CD4-positive, alpha-beta T cell treated with Interleukin-2 at 100 ng/mL for 4 hours (primary cell): ENCODE data around the gene MGMT.

Experiments
- DNase-seq: peaks from one replicate; pipeline ENCODE4 v3.0.0-alpha.2; 2020; ENCODE audit warnings: low spot score

MGMT gene

DNA sequence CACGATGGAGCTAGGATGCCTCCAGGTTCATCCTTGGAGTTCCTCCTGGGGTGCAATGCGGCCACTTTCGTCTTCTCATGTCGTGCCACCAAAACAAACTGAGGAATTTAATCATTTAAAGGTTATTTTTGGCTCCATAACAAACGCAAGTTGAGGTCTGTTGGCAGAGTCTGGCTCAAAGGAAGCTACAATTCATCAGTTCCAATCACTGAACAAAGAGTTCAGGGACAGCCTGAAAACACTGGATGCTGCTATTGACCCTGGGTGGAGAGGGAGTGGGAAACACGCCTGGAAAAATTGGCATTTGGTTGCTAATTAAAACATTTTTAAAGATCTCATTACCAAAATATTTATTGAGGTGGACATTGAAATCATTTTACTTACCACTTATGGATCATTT lies 11.4 kb upstream of the MGMT start:
- no peak for DNase-seq

DNA sequence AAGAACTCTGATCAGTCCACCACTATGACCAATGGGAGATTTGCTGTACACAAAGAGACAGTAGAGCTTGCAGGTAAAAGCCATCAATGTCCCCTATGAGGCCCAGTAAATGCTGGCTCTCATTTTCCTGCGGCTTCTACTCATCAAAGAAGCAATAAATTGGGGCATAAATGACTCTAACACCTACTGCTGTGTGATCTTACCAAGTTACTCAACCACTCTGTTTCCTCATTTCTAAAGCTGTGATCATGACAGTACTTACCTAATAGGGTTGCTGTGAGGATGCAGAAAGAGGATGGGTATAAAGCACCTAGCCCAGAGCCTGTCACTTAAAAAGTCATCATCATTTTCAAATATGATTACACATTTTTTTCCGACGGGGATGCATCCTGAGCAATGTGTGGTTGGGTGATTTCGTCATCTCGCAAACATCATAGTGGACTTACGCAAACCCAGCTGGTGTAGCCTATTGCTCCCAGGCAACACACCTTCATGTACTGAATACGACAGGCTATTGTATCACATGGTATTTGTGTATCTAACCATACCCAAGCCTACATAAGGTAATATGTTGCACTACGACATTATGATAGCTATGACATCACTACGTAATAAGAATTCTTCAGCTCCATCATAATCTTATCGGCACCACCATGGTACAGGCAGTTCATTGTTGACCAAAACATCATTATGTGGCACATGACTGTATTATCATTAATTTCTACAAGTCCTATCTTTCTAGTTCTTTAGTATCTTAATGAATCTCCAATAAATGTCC lies 7.1 kb upstream of the MGMT start:
- no peak for DNase-seq

DNA sequence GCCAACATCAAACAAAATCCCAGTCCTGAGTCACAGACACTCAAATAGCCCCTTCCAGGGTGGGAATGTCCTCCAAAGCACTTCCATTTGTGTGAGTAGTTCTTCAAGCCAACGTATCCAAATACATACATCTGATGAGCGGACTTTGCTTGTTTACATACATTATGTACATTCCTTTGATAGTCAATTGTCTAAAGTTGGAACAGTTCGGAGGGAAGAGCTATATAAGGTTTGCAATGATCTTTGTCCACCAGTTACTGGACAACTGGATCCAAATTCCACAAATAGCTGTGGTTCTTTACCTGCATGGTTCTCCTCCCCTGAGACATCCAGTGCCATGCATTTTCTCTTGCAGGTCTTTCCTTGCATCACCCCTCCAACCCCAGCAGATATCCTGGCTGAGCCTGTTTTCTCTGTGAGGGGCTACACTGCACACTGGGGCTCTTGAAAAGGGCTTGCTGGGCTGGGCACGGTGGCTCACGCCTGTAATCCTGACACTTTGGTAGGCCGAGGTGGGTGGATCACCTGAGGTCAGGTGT lies 4.7 kb upstream of the MGMT start:
- DNase-seq: no peak

DNA sequence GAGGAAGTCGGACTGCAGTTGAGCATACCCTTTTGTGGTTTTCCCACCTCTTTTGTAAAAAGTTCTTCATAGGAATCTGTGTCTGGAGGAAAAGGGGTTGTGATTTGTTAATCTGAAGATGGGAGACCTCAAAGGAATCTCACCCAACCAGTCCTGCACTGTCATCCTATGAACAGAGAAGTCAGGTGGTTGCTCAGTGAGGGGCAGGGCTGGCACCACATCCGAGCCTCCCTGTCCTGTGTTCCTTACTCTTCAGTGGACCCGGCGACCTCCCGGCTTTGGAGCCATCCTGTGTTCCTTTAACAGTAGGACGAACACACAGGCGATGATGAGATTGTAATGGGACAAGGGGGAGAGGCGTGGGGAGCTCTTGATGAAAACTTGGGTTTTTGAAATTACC lies 2.8 kb upstream of the MGMT start:
- DNase-seq: no peak

DNA sequence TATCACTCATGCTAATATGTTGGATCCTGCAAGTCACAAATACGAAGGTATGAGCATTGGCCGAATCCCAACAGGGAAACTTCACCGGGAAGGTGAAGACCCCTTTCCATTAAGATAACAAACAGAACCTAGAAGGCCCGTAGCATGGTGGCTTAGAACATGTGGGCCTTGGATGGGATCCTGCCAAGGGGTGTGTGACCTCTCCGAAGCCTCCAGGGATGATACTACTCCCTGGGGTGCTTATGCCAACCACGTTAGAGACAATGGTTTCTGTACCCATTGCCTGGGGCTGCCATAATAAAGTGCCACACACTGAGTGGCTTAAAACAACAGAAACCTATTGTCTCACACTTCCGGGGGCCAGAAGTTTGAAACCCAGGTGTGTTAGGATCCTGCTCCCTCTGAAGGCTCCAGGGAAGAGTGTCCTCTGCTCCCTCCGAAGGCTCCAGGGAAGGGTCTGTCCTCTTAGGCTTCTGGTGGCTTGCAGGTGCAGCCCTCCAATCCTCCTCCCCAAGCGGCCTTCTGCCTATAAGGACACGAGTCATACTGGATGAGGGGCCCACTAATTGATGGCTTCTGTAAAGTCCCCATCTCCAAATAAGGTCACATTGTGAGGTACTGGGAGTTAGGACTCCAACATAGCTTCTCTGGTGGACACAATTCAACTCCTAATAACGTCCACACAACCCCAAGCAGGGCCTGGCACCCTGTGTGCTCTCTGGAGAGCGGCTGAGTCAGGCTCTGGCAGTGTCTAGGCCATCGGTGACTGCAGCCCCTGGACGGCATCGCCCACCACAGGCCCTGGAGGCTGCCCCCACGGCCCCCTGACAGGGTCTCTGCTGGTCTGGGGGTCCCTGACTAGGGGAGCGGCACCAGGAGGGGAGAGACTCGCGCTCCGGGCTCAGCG lies 992 bp upstream of the MGMT start:
- no peak for DNase-seq

DNA sequence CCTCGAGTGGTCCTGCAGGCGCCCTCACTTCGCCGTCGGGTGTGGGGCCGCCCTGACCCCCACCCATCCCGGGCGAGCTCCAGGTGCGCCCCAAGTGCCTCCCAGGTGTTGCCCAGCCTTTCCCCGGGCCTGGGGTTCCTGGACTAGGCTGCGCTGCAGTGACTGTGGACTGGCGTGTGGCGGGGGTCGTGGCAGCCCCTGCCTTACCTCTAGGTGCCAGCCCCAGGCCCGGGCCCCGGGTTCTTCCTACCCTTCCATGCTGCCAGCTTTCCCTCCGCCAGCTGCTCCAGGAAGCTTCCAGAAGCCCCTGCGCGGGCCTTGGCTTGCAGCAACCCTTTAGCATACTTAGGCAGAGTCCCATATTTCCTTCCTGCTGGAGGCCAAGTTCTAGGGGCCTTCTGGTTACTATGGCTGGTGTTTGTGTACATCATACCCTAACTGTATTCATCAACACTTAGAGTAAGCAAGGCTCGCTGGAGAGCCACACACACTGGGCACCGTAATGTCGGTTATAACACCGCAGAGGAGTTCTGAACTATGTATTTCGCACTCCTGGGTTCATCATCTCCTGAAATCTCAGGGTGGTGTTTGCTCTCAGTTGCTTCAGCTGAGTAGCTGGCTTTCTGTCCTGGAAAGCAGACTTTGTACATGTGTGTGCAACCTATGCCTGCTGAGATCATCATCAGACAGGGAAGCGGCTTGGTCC lies 471 bp downstream of the MGMT start:
- DNase-seq: no peak

DNA sequence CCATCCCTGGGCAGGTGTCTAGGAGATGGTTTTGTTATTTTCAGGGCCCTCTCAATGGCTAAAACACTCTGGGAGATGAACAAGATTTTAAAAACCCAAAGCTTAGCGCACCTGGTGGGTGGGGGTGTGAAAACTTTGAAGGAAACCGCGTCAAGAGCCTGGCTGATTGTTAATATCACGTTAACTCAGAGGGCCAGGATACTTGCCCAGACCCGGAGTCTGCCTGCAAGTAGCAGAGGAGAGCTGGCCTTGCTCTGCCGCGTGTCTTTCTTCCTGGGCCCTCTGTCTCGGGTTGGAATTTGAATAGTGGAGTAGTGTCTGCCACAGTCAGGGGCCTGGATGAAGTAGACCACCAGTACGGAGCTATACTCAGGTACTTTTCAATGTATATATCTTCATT lies 1.1 kb downstream of the MGMT start:
- no peak for DNase-seq

DNA sequence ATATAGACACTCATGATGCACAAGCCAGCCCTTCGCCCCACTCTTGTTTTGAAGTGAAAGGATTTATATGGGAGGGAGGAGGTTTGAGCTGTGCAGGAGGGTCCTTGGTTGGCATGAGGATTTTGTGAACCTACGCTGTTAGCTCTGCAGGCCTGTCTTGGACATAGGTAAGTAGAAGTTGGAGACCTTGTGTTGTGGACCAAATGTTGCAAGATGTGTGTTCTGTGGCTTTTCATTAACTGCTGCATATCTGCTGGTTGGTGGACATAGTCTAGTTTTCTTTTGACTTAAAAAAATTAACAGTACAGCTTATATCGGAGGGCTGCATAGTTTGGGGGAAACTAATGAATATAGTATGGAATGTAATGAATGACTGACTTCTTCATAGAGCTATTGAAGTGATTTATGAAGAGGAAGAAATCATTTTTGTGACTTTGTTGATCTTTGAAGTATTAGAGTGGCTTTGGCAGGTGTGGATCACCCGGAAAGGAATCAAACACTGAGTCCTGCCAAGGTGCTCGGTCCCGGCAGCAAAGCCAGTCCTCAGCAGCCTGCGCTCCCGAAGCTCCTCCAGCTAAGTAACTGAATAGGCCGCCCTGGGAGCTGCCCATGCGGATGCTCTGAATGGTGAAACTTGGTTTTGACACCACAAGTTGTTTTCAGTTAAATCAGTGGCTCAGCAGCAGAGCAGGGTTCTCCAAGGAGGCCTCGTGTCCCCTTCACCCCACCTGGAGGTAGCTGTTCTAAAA lies 3.2 kb downstream of the MGMT start:
- DNase-seq: no peak

DNA sequence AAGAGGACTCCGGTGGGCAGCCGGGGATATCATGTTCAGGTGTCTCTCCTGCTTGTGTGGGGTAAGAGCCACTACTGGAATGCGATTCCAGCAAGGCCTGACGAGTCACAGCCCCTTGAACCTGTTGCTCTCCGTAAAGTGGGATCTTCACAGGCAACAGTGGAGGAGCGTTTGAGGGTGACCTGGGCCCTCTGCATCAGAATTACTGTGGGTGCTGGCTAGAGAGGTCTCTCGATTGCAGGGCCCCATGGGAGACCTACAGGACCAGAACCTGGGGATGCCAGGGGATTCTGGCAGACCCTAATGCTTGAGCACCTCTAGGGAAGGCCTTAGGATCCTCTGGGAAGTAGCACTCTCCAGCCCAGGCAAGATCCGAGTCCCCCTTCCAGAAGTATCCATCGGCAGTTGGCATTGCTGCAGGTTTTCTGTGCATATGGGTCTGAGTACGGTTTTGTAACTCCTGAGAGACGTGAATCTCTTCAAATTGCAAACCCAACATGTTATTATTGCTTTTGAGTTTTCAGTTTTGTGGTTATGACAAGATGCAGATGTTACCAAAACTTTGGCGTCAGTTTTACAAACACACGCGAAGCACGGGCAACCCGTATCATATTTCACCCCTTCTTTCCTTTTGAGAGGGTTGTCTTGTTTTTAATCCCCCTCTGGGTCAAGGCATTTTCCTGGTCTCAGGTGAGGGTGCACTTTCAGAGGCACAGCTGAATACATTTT lies 4.6 kb downstream of the MGMT start:
- no peak for DNase-seq

DNA sequence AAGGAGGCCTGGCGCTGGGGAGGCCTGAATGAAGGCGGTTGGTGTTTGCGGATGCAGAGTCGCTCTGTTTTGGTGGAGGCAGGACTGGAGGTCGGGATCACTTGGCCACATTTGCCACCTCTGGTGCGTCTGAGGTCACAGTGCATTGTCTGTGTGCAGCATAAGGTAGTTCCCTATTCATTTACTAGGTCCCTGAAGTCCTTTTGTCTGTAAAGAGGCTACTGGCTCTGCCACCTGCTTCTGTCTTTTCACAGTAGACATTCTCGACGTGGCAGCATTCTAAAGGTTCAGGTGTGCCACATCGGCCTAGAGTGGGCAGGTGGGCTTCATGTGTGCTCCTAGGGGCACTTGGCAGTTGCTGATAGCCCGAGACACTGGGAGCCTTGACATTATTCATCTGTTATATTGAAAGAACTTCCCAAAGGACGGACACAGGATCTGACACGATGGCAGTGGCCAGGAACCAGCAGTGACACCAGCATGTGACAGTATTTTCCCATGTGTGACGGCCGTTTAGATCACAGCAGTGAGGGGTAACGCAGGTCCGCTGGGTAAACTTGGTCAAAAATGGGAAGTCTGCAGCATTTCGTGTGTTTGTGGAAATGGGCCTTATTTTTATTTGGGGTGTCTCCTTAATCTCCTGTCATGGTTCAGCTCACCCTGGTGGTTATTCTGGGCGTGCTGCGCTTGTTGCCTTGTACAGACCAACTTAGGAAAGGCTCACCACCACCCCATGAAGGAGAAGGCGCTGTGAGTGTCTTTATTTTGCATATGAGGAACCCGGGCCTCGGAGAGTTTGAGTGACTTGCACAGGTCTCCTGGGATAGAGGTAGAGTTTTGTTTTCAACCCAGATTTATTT lies 5.9 kb downstream of the MGMT start:
- no peak for DNase-seq

DNA sequence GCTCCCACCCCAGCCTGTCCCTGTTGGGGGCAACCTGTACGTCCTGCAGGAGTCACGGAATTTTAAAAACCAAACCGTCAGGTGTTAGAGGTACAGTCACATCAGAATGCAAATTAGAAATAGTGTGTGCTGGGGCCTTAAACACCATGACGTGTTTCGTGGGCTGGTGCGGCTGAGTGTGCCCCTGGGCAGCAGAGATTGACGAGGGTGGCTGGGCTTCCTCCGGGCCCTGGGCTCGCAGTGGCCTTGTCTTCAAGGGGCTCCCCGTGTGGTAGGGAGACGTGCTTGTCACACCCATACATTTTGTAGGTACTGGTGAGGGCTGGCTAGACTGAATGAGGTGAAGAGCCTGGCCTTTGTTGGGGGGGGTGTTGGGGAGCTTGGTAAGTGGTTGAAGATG lies 7.6 kb downstream of the MGMT start:
- DNase-seq: no peak

DNA sequence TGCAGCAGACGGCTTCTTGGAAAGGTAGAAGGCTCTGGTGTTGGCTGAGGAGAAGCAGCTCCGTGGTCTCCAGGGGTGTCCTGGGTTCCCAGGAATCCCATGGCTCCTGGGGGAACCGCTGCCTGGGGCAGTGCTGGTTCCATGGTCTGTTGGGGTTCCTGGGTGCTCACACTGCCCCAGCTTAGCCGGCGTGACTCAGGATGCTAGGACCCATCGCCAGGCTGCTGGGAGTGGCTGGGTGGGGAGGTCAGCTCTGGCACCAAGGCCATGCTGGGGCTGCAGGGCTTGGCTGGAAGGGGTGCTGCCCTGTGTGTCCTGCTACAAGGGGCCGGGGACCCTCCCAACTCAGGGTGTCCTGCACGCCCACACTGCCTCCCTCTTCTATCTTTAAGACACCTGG lies 9.4 kb downstream of the MGMT start:
- no peak for DNase-seq

DNA sequence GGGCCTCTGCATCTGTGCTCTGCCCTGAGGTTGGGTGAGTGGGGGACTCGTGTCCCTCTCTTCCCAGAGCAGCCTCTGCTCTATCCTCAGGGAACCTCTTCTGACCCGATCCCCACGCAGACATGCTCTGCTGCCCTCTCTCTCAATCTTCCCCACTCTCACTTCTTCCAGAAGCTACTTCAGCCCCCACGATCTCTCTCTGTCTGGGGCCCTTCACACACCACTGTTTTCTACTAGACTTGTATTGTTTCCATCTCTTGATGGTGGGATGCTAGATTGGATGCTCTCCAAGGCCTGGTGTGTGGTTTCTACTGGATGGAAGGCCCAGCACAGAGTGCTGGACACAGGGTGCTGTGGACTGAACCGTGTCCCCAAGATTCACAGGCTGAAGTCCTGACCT lies 10.0 kb downstream of the MGMT start:
- DNase-seq: no peak

DNA sequence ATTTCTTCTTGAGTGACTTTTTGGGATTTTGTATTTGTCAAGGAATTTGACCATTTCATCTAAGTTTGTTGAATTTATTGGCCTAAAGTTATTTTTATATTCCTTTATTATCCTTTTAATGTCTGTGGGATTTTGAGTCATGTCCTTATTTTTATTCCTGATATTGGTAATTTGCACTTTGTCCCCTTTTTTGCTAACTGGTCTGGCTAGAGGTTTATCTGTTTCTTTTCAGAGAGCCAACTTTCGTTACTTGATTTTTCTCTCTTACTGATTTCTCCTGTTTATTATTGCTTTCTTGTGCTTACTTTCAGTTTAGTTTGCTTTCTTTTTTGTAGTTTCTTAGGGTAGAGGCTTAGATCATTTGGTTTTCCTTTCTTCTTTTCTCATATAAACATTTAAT lies 14.6 kb downstream of the MGMT start:
- DNase-seq: no peak

DNA sequence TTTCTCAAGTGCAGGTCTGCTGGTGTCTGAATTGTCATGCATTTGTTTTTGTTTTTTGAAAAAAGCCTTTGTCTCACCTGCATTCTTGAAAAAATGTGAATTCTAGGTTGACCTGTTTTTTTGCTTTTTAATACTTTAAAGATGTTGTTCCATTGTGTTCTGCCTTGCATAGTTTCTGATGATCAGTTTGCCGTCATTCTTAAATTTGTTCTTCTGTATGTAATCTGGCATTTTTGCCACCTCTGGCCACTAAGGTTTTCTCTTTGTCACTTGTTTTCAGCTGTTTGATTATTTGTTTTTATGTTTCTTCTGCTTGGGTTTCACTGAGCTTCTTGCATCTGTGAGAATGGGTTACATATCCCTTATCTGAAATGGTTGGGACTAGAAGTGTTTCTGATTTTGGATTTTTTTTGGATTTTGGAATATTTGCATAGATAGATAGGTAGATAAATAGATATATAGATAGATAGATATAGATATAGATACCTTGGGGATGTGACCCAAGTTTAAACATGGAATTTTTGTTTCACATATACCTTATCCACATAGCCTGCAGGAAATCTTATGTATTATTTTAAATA lies 16.5 kb downstream of the MGMT start:
- no peak for DNase-seq

DNA sequence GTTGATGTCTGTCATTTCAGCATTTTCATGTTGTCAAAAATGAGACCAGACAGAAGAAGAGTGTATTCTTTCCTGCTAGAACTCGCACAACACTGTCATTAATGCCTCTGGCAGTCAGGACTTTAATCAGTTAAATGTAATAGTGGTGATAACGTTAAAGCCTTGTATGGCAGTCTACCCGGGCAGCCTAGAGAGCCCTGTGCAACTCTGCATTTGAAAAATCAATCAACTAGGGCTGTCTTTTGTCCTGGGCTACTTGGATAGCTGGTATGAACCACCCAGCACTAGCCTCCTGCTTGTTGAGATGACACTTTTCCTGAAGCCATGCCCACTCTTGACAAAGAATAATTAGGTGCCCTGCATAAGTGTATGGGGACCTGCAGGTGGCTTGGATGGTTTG lies 19.8 kb downstream of the MGMT start:
- no peak for DNase-seq

DNA sequence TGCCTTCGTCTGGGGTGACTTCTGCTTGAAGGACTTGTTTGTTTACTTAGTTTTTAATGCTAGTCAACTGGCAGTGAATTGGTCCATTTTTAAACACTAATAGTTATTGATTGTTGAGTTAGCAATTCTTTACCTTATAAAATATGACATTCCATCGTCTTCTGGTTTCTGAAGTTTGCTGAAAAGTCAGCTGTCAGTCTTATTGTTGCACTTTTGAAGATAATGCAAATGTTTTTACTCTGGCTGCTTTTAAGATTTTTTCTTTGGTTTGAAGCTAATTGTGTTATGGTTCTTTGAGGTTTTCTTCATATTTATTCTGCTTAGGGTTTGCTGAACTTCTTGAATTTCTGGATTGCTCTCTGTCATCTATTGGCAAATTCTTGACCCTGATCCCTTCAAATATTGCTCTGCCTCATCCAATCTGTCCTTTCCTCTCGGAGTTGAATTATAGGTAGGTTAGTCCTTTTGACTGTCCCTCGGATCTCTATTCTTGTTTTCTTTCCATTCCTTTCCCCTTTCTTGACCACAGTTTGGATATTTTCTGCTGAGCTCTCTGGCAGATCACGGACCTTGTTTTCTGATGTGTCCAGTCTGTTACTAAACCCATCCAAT lies 24.2 kb downstream of the MGMT start:
- DNase-seq: no peak

DNA sequence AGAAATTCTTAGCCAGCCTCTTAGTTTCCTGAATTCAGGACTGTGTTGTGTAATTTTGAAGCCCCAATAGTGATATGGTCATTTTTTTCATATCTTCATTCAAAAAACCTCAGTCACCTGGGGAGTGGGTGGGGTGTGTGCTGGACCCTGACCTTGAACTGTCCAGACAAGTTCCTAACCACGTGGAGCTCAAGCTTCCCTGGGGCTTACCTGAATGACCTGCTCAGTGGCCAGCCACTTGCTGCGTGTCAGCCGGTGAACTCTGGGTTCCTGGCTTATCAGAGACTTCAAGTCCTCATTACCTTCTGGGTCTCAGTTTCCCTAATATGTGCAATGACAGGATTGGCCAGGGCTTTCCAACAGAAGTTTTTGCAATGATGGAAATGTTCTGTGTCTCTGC lies 27.1 kb downstream of the MGMT start:
- DNase-seq: no peak

DNA sequence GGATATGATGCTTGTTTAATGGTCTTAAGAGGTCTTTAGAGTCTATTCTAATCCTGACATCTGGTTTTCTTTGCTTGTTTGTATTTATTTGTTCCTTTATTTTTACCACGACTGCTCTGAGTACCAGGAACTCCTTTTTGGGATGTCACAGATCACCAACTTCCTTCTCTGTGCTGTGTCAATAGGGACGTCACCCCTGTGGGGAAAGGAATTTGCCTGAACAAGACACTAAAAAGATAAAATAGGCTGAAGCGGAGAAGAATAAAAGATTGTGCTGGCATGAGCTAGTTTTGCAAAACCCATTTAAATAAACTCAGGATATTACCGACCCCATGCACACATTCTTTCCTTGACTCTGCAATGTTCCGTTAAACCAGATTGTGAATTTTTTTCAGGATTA lies 27.7 kb downstream of the MGMT start:
- no peak for DNase-seq
